Measurements from ENCODE around the gene UTF1. TPM values are rescaled to one million over a fixed set of nuclear protein-coding genes. Genes with fewer than 3 reads are reported as not detected.

The UTF1 gene
- total and polyA plus RNA-seq, 9 donors = 0.06 to 9.3 (median 2.5) TPM; not detected in 2

DNA sequence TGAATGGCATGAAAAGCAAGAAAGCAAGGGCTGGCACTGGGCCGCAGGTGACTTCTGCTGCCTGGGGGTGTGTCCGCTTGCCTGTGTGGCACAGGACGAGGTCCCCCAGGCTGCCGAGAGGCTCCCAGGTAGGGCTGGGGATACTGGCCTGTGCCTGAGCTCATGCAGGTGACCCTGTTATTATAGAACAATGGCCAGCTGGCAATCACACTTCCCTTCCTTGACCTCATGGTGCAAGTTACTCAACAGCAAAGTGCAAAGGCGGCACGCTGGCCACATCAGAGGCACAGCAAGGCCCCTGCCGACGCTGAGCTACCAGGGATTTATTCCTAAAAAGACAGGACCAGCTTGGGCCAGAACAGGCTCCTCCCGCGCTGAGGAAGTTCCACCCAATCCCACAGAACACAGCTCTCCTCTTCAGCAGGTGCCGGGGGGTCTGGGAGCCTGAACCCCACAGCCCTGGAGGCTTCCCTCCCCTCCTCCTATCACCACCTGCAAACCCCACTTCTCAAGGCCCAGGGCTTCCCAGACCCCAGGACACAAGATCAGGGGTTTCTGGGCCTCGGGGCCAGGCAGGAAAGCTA is 48.1 kb downstream of the UTF1 start:
- Histone ChIP-seq H3K4me3 (no peak overlapping the region), H3K27me3 (no peaks in the 10 kb centered on the region), H3K4me1 (ENCODE audit: insufficient read depth) (no peaks in the 10 kb centered on the region), H3K27ac (no peak overlapping the region), H3K36me3 (no peaks in the 10 kb centered on the region), H3K9me3 (no peaks in the 10 kb centered on the region)
- intact Hi-C loops (cut with DNase I) = no loop called here
- DNase-seq = no peak
- TF ChIP-seq CTCF (IDR thresholded peaks at IDR 0.05) (no peak), EP300 (IDR thresholded peaks at IDR 0.05) (no peak), POLR2A (IDR thresholded peaks at IDR 0.05) (no peak)
- WGBS, 3 donors = 68 to 78% (median 77%) methylated on average over 11 to 12 of the region's 12 CpGs

DNA sequence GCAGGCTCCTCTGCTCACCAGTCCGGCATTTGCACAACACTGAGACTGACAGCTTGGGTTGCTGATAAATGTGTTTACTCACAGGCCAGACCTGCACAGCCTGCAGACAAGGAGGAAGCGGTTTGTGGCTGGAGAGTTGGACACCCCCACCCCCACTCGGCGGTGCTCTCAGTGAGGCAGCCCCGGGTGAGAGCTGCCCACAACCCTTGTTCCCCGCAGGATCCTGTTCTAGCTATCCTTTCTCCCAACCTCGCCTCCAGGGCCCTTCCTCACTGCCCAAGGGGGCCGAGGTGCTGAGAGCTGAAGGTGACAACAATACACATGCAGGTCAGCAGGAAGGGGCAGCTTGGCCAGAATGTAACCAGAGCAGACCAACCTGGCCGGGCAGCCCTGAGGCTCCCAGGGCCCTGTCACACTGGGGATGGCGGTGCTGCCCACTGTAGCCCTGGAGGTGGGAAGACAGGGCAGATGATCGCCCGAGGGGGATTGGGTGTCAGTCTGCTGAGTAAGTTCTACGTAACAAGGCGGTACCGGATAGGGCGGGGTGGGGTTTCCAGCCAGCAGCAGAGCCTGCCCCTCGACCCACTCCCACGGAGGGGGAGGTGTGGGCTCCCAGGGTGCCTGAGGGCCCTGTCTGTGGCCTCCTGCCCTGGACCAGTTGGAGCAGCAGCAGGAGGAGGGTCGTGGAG is 48.7 kb downstream of the UTF1 start:
- 66 to 72% (median 67%) methylated on average over 18 to 19 of the region's 19 CpGs for WGBS, 3 donors
- no peak for TF ChIP-seq CTCF (IDR thresholded peaks at IDR 0.05)
- TF ChIP-seq POLR2A (IDR thresholded peaks at IDR 0.05) = no peak
- no peak for TF ChIP-seq EP300 (IDR thresholded peaks at IDR 0.05)
- no peaks in the 10 kb centered on the region for H3K27me3 ChIP-seq
- H3K36me3 ChIP-seq = no peaks in the 10 kb centered on the region
- H3K4me1 ChIP-seq (ENCODE audit: insufficient read depth) = no peaks in the 10 kb centered on the region
- no peak for DNase-seq
- intact Hi-C loops (cut with DNase I) = no loop called here
- H3K4me3 ChIP-seq = no peak overlapping the region
- no peaks in the 10 kb centered on the region for H3K9me3 ChIP-seq
- H3K27ac ChIP-seq = no peak overlapping the region

DNA sequence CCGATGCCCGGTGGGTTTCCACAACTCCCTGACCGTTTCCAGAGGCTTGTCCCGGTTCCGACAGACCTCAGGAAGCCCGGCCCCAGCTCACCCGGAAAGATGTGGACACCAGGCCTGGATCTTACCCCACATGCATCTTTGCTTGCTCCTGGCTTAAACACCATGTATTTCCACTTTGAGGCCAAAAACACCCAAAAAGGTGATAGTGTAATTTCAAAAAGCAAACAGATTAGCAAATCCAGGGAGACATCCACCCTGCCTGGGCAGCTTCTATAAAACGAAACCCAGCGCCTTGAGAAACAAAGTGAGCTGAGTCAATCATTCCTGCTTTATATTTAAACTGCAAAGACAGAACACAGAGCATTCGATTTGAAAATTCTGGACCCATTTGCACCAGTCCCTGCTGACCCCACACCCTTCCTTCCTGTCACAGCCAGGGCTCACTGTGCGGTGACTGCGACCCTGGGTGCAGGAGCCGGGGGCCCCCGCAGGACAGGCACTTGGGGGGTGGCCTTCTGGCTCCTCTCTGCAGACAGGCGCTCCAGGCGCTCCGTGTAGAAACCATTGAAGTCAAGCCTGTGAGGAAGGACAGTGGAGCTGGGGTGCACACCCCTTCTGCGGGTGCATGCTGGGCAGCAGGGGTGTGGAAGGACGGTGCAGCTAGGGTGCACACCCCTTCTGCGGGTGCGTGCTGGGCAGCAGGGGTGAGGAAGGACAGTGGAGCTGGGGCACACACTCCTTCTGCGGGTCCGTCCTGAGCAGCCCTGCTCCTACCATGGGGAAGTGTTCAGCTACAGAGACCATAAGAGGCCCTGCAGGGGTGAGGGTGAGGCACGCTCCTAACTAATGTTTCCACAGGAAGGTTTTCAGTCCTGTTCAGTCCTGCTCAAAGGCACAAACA is 49.6 kb downstream of the UTF1 start:
- Histone ChIP-seq H3K27me3 (no peaks in the 10 kb centered on the region), H3K4me3 (no peak overlapping the region), H3K36me3 (no peaks in the 10 kb centered on the region), H3K4me1 (ENCODE audit: insufficient read depth) (no peaks in the 10 kb centered on the region), H3K9me3 (no peaks in the 10 kb centered on the region), H3K27ac (no peak overlapping the region)
- intact Hi-C loops (cut with DNase I) = no loop called here
- 83 to 88% (median 84%) methylated on average over 24 of the region's 24 CpGs for WGBS, 3 donors
- DNase-seq = no peak
- TF ChIP-seq POLR2A (IDR thresholded peaks at IDR 0.05) (no peak), CTCF (IDR thresholded peaks at IDR 0.05) (no peak), EP300 (IDR thresholded peaks at IDR 0.05) (no peak)

DNA sequence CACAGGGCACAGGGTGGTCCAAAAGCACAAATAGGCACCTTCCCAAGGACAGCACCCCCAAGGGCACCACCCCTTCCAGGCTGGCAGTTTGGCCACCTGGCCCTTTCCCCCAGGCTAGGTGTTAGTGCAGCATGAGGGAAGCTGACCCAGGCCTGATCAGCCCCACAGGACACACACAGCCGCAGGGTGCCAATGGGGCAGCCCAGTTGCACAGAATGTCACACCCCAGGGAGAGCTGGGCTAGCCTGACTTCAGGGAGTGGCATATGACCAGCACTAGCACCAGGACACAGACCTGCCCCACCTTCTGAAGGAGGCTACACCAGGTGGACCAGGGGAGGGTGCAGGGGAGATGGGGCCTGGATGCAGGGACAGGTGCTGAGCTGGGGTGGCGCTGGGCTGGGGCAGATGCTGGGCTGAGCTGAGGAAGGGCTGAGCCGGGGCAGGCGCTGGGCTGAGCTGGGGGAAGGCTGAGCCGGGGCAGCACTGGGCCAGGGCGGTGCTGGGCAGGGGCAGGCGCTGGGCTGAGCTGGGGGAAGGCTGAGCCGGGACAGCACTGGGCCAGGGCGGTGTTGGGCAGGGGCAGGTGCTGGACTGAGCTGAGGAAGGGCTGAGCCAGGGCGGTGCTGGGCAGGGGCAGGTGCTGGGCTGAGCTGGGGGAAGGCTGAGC is 50.5 kb downstream of the UTF1 start:
- Histone ChIP-seq H3K27ac (no peak overlapping the region), H3K4me1 (ENCODE audit: insufficient read depth) (no peaks in the 10 kb centered on the region), H3K36me3 (no peaks in the 10 kb centered on the region), H3K27me3 (no peaks in the 10 kb centered on the region), H3K9me3 (no peaks in the 10 kb centered on the region), H3K4me3 (no peak overlapping the region)
- 90 to 95% (median 91%) methylated on average over 10 of the region's 10 CpGs for WGBS, 3 donors
- TF ChIP-seq CTCF (IDR thresholded peaks at IDR 0.05) (no peak), POLR2A (IDR thresholded peaks at IDR 0.05) (no peak), EP300 (IDR thresholded peaks at IDR 0.05) (no peak)
- intact Hi-C loops (cut with DNase I) = no loop called here
- DNase-seq = no peak
